ENCODE results near the gene LRRN2.

DNA sequence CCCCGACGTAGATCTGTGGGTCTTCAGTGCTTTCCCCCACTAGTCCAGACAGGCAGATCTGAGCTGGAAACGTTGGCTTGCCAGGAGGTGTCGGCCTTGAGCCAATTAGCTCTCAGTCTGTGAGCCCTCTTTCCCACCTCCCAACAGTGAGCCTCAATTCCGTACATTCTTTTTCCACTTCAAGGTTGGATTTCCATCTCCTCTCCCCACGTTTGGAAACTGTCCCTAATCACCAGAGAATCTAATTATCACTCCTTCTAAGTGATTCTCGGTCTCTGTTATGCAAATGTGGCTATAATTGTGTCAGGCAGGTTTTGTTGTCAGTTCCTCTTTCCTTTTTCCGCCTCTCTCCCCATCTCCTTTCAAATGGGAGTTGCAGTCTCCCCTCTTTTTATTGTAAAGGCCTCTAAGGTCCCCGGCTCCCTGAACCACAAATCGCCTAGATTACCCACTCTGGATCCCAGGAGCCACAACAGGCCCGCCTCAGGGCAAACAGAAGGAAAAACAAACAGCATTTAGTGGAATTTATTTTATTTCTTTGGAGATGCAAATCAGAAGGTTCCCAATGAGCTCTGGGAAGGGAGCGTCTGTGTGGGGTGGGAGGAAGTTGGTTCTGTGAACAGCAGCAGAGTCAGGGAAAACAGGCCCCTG lies 29.4 kb upstream of the LRRN2 start:
- no peak for TF ChIP-seq EZH2 (IDR thresholded peaks at IDR 0.05; ENCODE audit: low read length, unreplicated experiment)
- TF ChIP-seq, protein P1, sequence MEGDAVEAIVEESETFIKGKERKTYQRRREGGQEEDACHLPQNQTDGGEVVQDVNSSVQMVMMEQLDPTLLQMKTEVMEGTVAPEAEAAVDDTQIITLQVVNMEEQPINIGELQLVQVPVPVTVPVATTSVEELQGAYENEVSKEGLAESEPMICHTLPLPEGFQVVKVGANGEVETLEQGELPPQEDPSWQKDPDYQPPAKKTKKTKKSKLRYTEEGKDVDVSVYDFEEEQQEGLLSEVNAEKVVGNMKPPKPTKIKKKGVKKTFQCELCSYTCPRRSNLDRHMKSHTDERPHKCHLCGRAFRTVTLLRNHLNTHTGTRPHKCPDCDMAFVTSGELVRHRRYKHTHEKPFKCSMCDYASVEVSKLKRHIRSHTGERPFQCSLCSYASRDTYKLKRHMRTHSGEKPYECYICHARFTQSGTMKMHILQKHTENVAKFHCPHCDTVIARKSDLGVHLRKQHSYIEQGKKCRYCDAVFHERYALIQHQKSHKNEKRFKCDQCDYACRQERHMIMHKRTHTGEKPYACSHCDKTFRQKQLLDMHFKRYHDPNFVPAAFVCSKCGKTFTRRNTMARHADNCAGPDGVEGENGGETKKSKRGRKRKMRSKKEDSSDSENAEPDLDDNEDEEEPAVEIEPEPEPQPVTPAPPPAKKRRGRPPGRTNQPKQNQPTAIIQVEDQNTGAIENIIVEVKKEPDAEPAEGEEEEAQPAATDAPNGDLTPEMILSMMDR (conservative IDR thresholded peaks at IDR 0.05; ENCODE audit: low read depth, low read length), result no peak
- TF ChIP-seq EZH2phosphoT487 (IDR thresholded peaks at IDR 0.05; ENCODE audit: borderline replicate concordance, low read length), result no peak
